ENCODE data around the gene SCN2B.

GRCh38 chr11:118145285-118146227, 30.9 kb downstream of the SCN2B start:
- TF ChIP-seq, protein P1, sequence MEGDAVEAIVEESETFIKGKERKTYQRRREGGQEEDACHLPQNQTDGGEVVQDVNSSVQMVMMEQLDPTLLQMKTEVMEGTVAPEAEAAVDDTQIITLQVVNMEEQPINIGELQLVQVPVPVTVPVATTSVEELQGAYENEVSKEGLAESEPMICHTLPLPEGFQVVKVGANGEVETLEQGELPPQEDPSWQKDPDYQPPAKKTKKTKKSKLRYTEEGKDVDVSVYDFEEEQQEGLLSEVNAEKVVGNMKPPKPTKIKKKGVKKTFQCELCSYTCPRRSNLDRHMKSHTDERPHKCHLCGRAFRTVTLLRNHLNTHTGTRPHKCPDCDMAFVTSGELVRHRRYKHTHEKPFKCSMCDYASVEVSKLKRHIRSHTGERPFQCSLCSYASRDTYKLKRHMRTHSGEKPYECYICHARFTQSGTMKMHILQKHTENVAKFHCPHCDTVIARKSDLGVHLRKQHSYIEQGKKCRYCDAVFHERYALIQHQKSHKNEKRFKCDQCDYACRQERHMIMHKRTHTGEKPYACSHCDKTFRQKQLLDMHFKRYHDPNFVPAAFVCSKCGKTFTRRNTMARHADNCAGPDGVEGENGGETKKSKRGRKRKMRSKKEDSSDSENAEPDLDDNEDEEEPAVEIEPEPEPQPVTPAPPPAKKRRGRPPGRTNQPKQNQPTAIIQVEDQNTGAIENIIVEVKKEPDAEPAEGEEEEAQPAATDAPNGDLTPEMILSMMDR (IDR thresholded peaks at IDR 0.05): peak in 3 of 4 donors; percentile 93 to 99 (median 95)
- no peak for TF ChIP-seq POLR2A (IDR thresholded peaks at IDR 0.05)
